ENCODE results near the gene SAPCD2. TPM values are rescaled to one million over a fixed set of nuclear protein-coding genes. Genes with fewer than 3 reads are reported as not detected.

Gene SAPCD2
- total RNA-seq, 1 experiment from 2014 or later = 18.4 TPM

GRCh38 chr9:137085920-137086530 is 15.7 kb upstream of the SAPCD2 start:
- in situ Hi-C loops (cut with HindIII; ENCODE audit: low pct_unique_long_range_greater_than_20kb, low sequenced_read_pairs) (no loop called here), intact Hi-C loops (cut with micrococcal nuclease; ENCODE audit: unreplicated experiment) (no loop called here)
- ChIA-PET POLR2A (interaction anchor here (0.6 kb wide), 3 partner anchors 14 to 118 kb away, joined by 4 to 6 read pairs (median 6); no protein-coding TSS in a partner anchor), CTCF (interaction anchor here (0.7 kb wide), 1 partner anchor 18 kb away, joined by 3 read pairs; no protein-coding TSS in a partner anchor)
- H3K9me3 ChIP-seq (ENCODE audit: control insufficient read depth, insufficient read depth, low read depth, low read length) = no peaks in the 10 kb centered on the region
- DNase-seq (ENCODE audit: low read depth, low spot score) (no peak), ATAC-seq (peak; percentile 41; the same call in 1 of the 2 replicates)
- H3K4me3 ChIP-seq (ENCODE audit: low read depth in 2 of 2, low read length in 2 of 2) = peak overlapping the region; percentile 60 to 63
- BruUV-seq (replicated peaks) = TSS peak; percentile 93
- H3K36me3 ChIP-seq (ENCODE audit: control insufficient read depth, insufficient read depth, low read length) = no peaks in the 10 kb centered on the region; the same call in 1 of the 2 replicates
- H3K4me1 ChIP-seq (ENCODE audit: control insufficient read depth, insufficient read depth, low read length) = peaks cover 40% of the 10 kb centered on the region
- H3K27me3 ChIP-seq (ENCODE audit: control insufficient read depth, insufficient read depth, low read length) = no peaks in the 10 kb centered on the region
- TF ChIP-seq REST (IDR thresholded peaks at IDR 0.05; ENCODE audit: insufficient read depth in 1 of 2, low read depth in 2 of 2, low read length in 1 of 2) (no peak), SIN3A (IDR thresholded peaks at IDR 0.05; ENCODE audit: borderline replicate concordance, insufficient read depth, low read depth, low read length) (no peak), TCF7L2 (IDR thresholded peaks at IDR 0.05; ENCODE audit: low read depth, low read length) (no peak), POLR2AphosphoS5 (IDR thresholded peaks at IDR 0.05; ENCODE audit: low read depth, low read length) (no peak), CTCF (IDR thresholded peaks at IDR 0.05) (no peak)
- peak overlapping the region; percentile 88 for H3K27ac ChIP-seq (ENCODE audit: low read length)

- Histone ChIP-seq H3K9me3 (ENCODE audit: control insufficient read depth, insufficient read depth, low read depth, low read length) (no peaks in the 10 kb centered on the region), H3K27me3 (ENCODE audit: control insufficient read depth, insufficient read depth, low read length) (no peaks in the 10 kb centered on the region), H3K36me3 (ENCODE audit: control insufficient read depth, insufficient read depth, low read length) (no peaks in the 10 kb centered on the region; the same call in 1 of the 2 replicates), H3K4me1 (ENCODE audit: control insufficient read depth, insufficient read depth, low read length) (peaks cover 40% of the 10 kb centered on the region), H3K4me3 (ENCODE audit: low read depth in 2 of 2, low read length in 2 of 2) (no peak overlapping the region), H3K27ac (ENCODE audit: low read length) (peak overlapping the region; percentile 23; the same call in 1 of the 2 replicates)
- in situ Hi-C loops (cut with HindIII; ENCODE audit: low pct_unique_long_range_greater_than_20kb, low sequenced_read_pairs) (no loop called here), intact Hi-C loops (cut with micrococcal nuclease; ENCODE audit: unreplicated experiment) (no loop called here)
- POLR2A ChIA-PET = interaction anchor here (0.6 kb wide), 2 partner anchors 11 to 34 kb away, joined by 4 to 6 read pairs; no protein-coding TSS in a partner anchor
- CTCF ChIA-PET = no interaction called here
- no TSS peak for BruUV-seq (replicated peaks)
- TF ChIP-seq TCF7L2 (IDR thresholded peaks at IDR 0.05; ENCODE audit: low read depth, low read length) (no peak), POLR2AphosphoS5 (IDR thresholded peaks at IDR 0.05; ENCODE audit: low read depth, low read length) (0 out of 2 replicates have a peak, but pooled peaks have one; percentile 29)
- no peak for ATAC-seq
- DNase-seq (ENCODE audit: low read depth, low spot score) = no peak
Measured at GRCh38 chr9:137084526-137084925, 14.2 kb upstream of the SAPCD2 start.
